ENCODE results near the gene ATP5ME.
"Not testable (repeated sequence)": the region's sequence is repeated elsewhere in the genome, so short reads cannot be mapped to it uniquely, and the experiment has no call there.

Gene ATP5ME

DNA sequence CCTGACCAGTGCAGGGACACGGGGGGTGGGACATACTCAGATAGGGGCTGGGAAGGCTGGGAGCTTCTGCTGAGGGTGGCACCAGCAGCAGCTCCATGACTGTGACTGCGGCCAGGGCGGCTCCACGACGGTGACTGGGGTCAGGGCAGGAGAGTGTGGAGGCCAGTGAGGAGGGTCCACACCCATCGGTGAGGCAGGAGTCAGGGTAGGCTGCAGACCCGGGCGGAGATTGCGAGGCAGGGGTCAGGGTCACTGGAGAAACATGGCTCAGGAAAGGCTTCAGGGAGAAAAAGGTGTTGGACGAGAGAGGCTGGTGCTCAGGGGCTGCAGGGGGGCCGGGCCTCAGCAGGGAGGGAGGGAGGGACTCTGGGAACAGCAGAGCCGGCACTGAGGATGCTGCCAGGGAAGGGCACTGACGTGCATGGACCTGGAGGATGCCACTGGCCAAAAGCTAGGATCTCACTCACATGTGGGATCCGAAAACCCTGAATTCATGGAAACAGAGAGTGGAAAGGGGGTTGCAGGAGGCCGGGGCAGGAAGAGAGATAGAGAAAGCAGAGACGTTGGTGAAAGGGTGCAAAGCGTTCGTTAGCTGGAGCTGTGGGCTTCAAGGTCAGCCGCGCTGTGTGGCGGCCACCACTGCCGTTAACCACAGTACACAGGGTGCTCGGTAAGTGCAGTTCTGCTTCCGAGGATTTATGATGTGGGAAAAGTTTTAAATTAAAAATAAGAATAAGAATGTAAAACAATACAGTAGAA is 22.0 kb downstream of the ATP5ME start:
- Histone ChIP-seq H3K4me3 (ENCODE audit: extremely low read depth, insufficient read depth, low read length, poor library complexity, severe bottlenecking) (no peak overlapping the region), H3K9me3 (ENCODE audit: control insufficient read depth, low read length) (no peaks in the 10 kb centered on the region), H3K27ac (ENCODE audit: low read depth, low read length, severe bottlenecking) (no peak overlapping the region), H3K4me1 (ENCODE audit: control insufficient read depth, insufficient read depth, low read length, poor library complexity, severe bottlenecking) (peaks cover 5% of the 10 kb centered on the region), H3K36me3 (ENCODE audit: control insufficient read depth, insufficient read depth, low read length) (no peaks in the 10 kb centered on the region)
- WGBS, 2 experiments (ENCODE audit: insufficient coverage in 2 of 2), result 80 to 82% methylated on average over 21 of the region's 24 CpGs

DNA sequence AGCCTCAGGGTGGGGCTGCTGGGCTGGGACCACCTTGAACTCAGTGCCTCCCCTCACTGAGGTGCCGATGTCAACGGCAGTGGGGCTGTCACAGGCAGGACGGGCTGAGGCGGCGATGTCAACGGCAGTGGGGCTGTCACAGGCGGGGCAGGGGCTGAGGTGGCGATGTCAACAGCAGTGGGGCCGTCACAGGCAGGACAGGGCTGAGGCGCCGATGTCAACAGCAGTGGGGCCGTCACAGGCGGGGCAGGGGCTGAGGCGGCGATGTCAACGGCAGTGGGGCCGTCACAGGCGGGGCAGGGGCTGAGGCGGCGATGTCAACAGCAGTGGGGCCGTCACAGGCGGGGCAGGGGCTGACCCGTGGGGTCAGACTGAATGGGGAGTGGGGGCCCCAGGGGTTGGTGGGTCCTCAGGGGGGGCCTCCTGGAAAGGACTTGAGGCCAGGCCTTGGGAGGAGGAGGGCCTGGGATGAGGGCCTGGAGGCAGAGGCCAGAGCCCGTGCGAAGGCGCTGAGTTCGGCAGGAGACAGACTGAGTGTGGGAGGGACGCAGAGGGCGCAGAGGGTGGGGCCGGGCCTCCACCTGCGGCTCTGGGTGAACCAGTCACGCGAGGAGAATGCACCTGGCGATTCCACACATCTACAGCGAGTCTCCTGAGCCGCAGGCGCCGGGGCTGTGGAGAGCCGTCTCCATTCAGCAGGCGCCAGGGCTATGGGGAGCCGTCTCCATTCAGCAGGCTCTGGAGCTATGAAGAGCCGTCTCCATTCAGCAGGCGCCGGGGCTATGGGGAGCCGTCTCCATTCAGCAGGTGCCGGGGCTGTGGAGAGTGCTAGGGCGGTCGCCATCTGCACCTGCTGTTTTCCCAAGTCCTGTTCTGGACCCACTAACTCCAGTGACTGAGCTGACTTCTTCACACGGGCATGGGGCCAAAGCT is 22.9 kb downstream of the ATP5ME start:
- Histone ChIP-seq H3K36me3 (ENCODE audit: control insufficient read depth, insufficient read depth, low read length) (no peaks in the 10 kb centered on the region), H3K9me3 (ENCODE audit: control insufficient read depth, low read length) (no peaks in the 10 kb centered on the region), H3K4me3 (ENCODE audit: extremely low read depth, insufficient read depth, low read length, poor library complexity, severe bottlenecking) (no peak overlapping the region), H3K4me1 (ENCODE audit: control insufficient read depth, insufficient read depth, low read length, poor library complexity, severe bottlenecking) (no peaks in the 10 kb centered on the region), H3K27ac (ENCODE audit: low read depth, low read length, severe bottlenecking) (no peak overlapping the region)
- WGBS, 2 experiments (ENCODE audit: insufficient coverage in 2 of 2), result 84% methylated on average over 37 to 39 of the region's 49 CpGs

DNA sequence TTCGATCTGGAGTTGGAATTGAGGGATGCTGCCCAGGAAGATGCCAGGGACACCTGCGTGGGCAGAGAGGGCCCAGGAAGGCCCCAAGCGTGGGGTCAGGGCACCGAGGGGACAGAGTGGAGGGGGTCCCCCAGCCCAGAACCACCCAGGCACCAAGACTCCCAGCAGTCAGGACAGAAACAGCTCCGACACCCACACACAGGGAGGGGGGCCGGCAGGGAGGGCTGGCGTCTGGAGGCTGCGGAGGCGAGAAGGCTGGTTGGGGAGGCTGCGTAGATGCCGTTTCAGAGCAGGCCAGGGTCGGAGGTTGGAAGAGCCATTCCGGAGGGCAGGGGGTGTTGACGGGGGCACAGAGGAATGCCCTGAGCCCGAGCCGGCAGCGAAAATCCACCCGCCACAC is 23.6 kb downstream of the ATP5ME start:
- 89% methylated on average over 15 to 18 of the region's 18 CpGs for WGBS, 2 experiments (ENCODE audit: insufficient coverage in 2 of 2)
- Histone ChIP-seq H3K27ac (ENCODE audit: low read depth, low read length, severe bottlenecking) (no peak overlapping the region), H3K4me1 (ENCODE audit: control insufficient read depth, insufficient read depth, low read length, poor library complexity, severe bottlenecking) (no peaks in the 10 kb centered on the region), H3K4me3 (ENCODE audit: extremely low read depth, insufficient read depth, low read length, poor library complexity, severe bottlenecking) (no peak overlapping the region), H3K9me3 (ENCODE audit: control insufficient read depth, low read length) (no peaks in the 10 kb centered on the region), H3K36me3 (ENCODE audit: control insufficient read depth, insufficient read depth, low read length) (no peaks in the 10 kb centered on the region)

DNA sequence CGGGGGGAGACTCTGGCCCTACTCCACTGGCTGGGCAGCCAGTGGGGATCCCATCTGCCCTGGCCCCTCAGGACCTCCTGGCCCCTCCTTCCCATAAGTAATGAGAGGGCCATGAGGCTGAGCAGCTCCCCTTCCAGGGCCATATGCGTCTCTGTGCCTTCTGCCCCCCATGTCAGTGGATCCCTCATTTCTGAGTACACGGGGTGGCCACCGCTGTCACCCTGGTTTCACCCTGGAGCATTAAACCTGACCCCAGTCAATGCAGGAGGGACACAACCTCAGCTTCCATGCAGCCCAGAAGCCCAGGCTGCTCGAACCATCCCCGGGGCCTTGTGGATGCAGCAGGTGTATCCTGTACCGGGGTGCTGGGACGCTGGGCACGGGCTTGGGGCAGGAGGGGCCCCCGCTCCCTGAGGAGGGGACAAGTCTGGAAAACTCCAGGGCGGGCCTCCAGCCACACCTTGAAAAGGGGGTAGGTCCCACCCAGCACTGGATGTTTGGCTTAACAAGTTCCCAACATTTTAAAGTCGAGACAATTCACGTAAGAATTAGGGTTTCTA is 24.2 kb downstream of the ATP5ME start:
- WGBS, 2 experiments (ENCODE audit: insufficient coverage in 2 of 2), result 95 to 96% methylated on average over 11 to 13 of the region's 13 CpGs
- Histone ChIP-seq H3K4me1 (ENCODE audit: control insufficient read depth, insufficient read depth, low read length, poor library complexity, severe bottlenecking) (no peaks in the 10 kb centered on the region), H3K27ac (ENCODE audit: low read depth, low read length, severe bottlenecking) (no peak overlapping the region), H3K36me3 (ENCODE audit: control insufficient read depth, insufficient read depth, low read length) (no peaks in the 10 kb centered on the region), H3K4me3 (ENCODE audit: extremely low read depth, insufficient read depth, low read length, poor library complexity, severe bottlenecking) (no peak overlapping the region), H3K9me3 (ENCODE audit: control insufficient read depth, low read length) (no peaks in the 10 kb centered on the region)

DNA sequence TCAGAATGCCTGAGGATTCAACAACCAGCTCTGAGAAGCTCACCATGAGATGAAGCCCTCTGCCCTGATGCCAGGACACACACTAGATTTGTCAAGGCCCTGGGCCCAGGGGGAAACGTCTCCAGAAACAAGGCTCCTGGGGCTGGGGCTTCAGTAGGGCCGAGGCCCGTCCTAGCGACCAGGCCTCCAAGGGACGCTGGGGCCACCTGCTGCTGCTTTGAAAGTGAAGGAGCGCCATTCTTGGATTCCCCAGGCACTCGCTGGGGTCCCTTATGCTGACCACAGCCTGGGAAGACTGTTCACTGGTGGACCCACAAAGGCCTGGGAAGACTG is 24.8 kb downstream of the ATP5ME start:
- H3K9me3 ChIP-seq (ENCODE audit: control insufficient read depth, low read length), result no peaks in the 10 kb centered on the region
- no peaks in the 10 kb centered on the region for H3K36me3 ChIP-seq (ENCODE audit: control insufficient read depth, insufficient read depth, low read length)
- 93% methylated on average over 7 of the region's 7 CpGs for WGBS, 2 experiments (ENCODE audit: insufficient coverage in 2 of 2)
- no peaks in the 10 kb centered on the region for H3K4me1 ChIP-seq (ENCODE audit: control insufficient read depth, insufficient read depth, low read length, poor library complexity, severe bottlenecking)
- H3K4me3 ChIP-seq (ENCODE audit: extremely low read depth, insufficient read depth, low read length, poor library complexity, severe bottlenecking), result no peak overlapping the region
- H3K27ac ChIP-seq (ENCODE audit: low read depth, low read length, severe bottlenecking), result no peak overlapping the region

DNA sequence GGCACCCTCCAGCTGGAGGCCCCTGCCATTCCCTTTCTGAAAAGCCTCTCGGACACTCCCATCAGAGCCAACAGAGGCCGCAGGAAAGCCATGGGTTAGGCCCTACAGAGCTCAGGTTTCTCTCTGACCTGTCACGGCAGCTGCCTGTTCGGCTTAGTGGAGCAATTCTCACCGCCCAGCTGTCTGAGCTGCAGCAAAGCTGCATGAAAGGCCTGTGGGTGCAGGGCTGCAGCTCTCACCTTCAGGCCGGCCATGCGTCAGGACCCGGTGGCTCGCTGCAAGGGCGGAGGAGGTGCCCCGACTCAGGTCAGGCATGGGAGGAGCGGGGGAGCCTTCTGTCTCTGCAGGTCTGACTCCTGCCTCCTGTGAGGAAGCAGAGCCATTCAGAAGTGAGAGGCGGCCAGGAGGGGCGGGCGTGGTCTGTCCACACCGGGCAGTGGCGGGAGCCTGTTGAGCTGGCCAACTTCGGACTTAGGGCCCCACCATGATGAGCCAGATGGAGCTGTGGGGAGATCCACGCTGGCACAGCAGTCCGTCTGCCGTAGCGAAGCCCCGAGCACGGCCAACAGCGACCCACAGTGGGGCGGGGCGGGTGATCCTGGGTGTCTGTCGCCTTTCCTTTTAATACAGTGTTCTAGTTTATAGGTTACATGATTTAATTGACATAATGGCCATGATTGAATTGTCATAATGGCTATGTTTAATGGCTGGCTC is 25.3 kb downstream of the ATP5ME start:
- no peak overlapping the region for H3K27ac ChIP-seq (ENCODE audit: low read depth, low read length, severe bottlenecking)
- no peaks in the 10 kb centered on the region for H3K9me3 ChIP-seq (ENCODE audit: control insufficient read depth, low read length)
- no peaks in the 10 kb centered on the region for H3K4me1 ChIP-seq (ENCODE audit: control insufficient read depth, insufficient read depth, low read length, poor library complexity, severe bottlenecking)
- WGBS, 2 experiments (ENCODE audit: insufficient coverage in 2 of 2), result 79 to 84% methylated on average over 27 of the region's 28 CpGs
- no peaks in the 10 kb centered on the region for H3K36me3 ChIP-seq (ENCODE audit: control insufficient read depth, insufficient read depth, low read length)
- H3K4me3 ChIP-seq (ENCODE audit: extremely low read depth, insufficient read depth, low read length, poor library complexity, severe bottlenecking), result no peak overlapping the region

DNA sequence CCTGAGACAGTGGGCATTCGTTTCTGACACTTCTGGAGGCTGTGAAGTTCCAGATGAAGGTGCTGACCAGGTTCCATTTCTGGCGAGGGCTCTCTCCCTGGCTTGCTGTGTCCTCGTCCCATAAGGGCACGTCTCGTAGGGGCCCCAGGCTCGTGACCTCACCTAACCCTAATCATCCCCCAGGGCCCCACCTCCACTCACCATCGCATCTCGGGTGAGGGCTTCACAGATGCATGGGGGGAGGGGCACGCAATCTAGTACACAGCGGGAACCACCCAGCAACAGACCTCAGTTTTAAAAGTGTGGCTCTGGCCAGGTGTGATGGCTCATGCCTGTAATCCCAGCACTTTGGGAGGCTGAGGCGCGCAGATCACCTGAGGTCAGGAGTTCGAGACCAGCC is 26.6 kb downstream of the ATP5ME start:
- Histone ChIP-seq H3K9me3 (ENCODE audit: control insufficient read depth, low read length) (no peaks in the 10 kb centered on the region), H3K27ac (ENCODE audit: low read depth, low read length, severe bottlenecking) (no peak overlapping the region), H3K36me3 (ENCODE audit: control insufficient read depth, insufficient read depth, low read length) (no peaks in the 10 kb centered on the region), H3K4me3 (ENCODE audit: extremely low read depth, insufficient read depth, low read length, poor library complexity, severe bottlenecking) (no peak overlapping the region), H3K4me1 (ENCODE audit: control insufficient read depth, insufficient read depth, low read length, poor library complexity, severe bottlenecking) (no peaks in the 10 kb centered on the region)
- WGBS, 2 experiments (ENCODE audit: insufficient coverage in 2 of 2), result 88 to 91% methylated on average over 10 to 11 of the region's 13 CpGs

DNA sequence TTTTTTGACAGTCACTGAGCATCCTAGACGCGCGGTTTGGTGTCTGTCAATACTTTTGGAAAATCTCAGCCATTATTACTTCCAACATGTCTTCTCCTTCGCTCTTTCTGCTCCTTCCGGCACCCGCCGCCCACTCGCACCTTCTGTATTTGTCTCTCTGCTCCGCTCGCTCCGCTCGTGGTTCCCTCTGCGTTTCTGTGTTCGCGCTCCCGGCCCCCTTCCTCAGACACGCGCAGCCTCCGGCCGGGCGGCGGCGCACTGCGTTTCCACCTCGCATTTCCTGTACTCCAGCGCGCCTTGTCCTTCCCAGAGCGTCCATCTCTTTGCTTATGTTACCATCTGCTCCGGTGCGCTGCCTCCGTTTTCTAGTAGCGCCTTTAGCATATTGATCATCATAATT is 27.6 kb downstream of the ATP5ME start:
- H3K9me3 ChIP-seq (ENCODE audit: control insufficient read depth, low read length), result no peaks in the 10 kb centered on the region
- H3K27ac ChIP-seq (ENCODE audit: low read depth, low read length, severe bottlenecking), result no peak overlapping the region
- 91 to 94% methylated on average over 32 of the region's 32 CpGs for WGBS, 2 experiments (ENCODE audit: insufficient coverage in 2 of 2)
- H3K4me3 ChIP-seq (ENCODE audit: extremely low read depth, insufficient read depth, low read length, poor library complexity, severe bottlenecking), result no peak overlapping the region
- H3K4me1 ChIP-seq (ENCODE audit: control insufficient read depth, insufficient read depth, low read length, poor library complexity, severe bottlenecking), result no peaks in the 10 kb centered on the region
- no peaks in the 10 kb centered on the region for H3K36me3 ChIP-seq (ENCODE audit: control insufficient read depth, insufficient read depth, low read length)

DNA sequence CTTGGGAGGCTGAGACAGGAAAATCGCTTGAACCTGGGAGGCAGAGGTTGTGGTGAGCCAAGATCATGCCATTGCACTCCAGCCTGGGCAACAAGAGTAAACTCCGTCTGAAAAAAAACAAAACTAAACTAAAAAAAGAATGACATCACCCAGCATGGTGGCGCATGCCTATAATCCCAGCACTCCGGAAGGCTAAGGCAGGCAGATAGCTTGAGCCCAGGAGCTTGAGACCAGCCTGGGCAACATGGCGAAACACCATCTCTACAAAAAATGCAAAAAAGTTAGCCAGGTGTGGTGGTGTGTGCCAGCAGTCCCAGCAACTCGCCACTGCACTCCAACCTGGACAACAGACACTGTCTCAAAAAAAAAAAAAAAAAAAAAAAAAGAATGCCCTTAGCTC is 31.7 kb downstream of the ATP5ME start:
- H3K27ac ChIP-seq (ENCODE audit: low read depth, low read length, severe bottlenecking); H3K4me1 ChIP-seq (ENCODE audit: control insufficient read depth, insufficient read depth, low read length, poor library complexity, severe bottlenecking); H3K36me3 ChIP-seq (ENCODE audit: control insufficient read depth, insufficient read depth, low read length); H3K9me3 ChIP-seq (ENCODE audit: control insufficient read depth, low read length); H3K4me3 ChIP-seq (ENCODE audit: extremely low read depth, insufficient read depth, low read length, poor library complexity, severe bottlenecking): not testable (repeated sequence)
- WGBS, 2 experiments (ENCODE audit: insufficient coverage in 2 of 2), result 91 to 94% methylated on average over 3 to 5 of the region's 6 CpGs

DNA sequence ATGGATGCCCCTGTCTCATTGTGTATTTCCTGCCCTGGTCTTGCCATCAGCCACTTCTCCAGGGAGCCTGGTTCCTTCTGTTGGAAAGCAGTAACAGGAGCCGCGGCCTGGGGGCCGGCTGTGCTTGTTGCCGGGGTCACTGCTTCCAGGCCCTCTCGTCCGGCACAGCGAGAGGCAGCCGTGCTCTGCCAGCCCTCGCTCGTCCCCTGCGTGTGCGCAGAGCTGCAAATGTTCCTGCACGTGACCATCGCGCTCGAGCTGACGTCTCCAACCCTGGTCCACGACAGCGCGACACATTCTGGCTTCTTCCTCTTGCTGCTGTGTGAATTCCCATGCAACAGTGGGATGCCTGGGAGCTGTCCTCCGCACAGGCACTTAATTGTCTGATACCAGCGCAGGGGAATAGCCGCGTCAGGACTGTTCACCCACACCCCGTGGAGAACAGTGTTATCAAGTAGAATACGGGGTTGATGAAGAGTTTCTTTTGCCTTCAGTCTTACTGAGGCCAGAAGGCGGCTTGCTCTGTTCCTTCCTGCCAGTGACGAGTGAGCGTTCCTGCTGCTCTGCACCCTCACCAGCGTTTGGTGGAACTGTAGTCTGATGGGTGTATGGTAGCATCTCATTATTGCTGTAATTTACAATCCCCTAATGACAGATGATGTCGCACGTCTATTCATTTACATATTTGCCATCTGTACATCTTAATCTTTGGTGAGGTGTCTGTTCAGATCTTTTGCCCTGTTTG is 36.4 kb downstream of the ATP5ME start:
- 89 to 95% methylated on average over 27 of the region's 32 CpGs for whole genome bisulfite sequencing, 2 experiments (ENCODE audit: insufficient coverage in 2 of 2)
- H3K9me3 ChIP-seq (ENCODE audit: control insufficient read depth, low read length), result peaks cover 4% of the 10 kb centered on the region
- no peaks in the 10 kb centered on the region for H3K36me3 ChIP-seq (ENCODE audit: control insufficient read depth, insufficient read depth, low read length)
- no peaks in the 10 kb centered on the region for H3K4me1 ChIP-seq (ENCODE audit: control insufficient read depth, insufficient read depth, low read length, poor library complexity, severe bottlenecking)
- H3K27ac ChIP-seq (ENCODE audit: low read depth, low read length, severe bottlenecking), result no peak overlapping the region
- H3K4me3 ChIP-seq (ENCODE audit: extremely low read depth, insufficient read depth, low read length, poor library complexity, severe bottlenecking), result no peak overlapping the region

Data from mesodermal cell (in vitro differentiated cells).